ENCODE measurements around the gene C15orf39. TPM values are rescaled to one million over a fixed set of nuclear protein-coding genes. Genes with fewer than 3 reads are reported as not detected.
"Not testable (repeated sequence)": the region's sequence is repeated elsewhere in the genome, so short reads cannot be mapped to it uniquely, and the experiment has no call there.

C15orf39 gene
- total RNA-seq, 1 donor from 2014 or later = 34.8 TPM

DNA sequence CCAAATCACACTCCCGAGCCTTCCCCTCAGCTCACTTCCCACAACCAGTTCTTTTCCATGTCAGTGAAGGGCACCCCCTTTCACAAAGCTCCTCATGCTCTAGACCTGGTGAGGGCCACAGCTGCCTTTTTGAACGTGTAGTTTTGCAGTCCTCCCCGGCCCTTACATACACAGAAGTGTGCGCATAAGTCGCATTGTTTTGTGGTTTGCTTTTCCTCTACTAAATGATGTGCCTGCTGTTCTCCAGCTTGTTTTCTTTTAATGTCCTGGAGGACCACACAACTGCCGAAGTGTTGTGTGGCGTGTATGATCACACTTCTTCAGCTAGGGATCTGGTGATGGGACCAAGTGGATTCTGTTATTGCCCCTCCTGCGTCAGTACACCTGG lies 7.6 kb downstream of the C15orf39 start:
- DNase-seq (ENCODE audit: extremely low read depth, low read depth, low spot score) = no peak

DNA sequence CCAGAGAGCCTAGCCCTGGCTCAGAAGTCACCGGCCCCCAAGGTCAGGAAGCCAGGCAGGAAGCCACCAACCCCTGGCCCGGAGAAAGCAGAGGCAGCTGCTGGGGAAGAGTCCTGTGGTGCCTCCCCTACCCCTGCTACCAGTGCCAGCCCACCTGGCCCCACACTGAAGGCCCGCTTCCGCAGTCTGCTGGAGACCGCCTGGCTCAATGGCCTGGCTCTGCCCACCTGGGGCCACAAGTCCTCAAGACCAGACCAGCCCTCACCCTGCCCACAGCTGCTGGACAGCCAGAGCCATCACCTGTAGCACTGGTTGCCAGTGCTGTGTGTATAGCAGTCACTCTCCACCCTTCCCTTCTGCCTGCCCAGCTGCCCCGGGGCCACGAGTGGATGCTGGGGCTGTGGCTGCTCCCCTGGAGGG lies 9.1 kb downstream of the C15orf39 start:
- no peak for DNase-seq (ENCODE audit: extremely low read depth, low read depth, low spot score)

DNA sequence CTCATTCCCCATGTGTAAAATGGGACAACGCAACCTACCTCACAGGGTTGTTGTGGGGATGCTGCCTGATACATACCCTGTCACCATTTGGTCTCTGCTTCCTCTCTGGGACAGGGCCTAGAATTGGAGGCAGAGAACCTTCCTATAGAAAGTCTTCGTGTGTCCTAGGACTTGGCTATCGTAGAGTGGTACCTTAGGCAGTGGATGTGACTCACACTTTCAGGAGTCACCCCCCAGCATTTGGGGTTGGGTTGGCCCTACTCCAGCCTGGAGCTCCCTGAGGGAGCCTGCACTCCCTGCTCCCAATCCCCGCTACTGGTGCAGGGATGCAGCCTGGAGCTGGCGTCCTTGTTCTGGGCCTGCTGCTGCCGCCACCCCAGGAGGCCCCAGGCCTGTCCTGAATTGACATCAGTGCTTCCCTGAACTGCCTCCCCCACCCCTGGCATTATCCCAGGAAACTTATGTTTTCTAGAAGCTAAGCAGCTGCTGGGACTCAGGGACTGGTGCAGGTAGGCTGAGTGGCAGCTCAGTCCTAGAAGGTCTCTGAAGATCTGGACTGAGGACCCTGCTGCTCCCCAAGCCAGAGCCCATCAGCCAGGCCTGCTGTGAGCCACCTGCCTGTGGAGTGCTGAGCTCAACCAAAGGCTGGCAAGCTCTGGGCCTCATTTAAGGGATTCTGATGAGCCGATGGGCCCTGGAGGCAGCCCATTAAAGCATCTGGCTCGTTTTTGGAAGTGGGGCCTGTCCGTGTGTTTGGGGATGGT lies 9.9 kb downstream of the C15orf39 start:
- no peak for DNase-seq (ENCODE audit: extremely low read depth, low read depth, low spot score)

DNA sequence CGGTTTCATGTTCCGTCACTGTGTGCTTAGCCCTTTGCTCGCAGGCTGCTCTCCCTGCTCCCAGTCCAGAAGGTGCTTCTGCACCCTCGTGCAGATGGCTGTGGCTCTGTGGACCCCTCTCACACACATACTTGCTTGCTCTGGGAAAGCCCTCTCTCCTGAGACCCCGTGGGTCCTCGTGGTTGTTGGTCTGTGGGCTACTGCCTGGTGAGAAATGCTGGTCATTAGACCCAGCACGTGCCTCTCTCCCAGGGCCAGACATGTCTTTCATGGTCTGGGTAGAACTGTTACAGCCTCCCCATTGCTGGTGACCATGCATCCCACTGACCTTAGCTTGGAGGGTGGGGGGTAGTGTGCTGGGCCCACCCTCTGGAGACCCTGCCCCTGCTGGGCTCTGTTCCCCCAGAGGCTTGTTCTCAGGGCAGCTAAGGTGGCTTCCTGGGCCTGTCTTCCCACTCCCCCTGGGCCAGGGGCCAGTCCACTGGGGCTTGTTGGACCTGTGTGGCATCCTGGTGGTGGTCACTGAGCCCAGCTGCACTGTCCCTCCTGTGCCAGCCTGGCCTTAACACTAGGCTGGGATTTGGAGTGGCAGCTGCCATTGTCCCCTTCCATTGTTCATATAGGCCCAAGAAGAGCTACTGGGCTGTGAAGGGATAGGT lies 10.6 kb downstream of the C15orf39 start:
- no peak for DNase-seq (ENCODE audit: extremely low read depth, low read depth, low spot score)

- DNase-seq (ENCODE audit: extremely low read depth, low read depth, low spot score) = no peak
Measured at GRCh38 chr15:75213212-75213767, 11.6 kb downstream of the C15orf39 start.

DNA sequence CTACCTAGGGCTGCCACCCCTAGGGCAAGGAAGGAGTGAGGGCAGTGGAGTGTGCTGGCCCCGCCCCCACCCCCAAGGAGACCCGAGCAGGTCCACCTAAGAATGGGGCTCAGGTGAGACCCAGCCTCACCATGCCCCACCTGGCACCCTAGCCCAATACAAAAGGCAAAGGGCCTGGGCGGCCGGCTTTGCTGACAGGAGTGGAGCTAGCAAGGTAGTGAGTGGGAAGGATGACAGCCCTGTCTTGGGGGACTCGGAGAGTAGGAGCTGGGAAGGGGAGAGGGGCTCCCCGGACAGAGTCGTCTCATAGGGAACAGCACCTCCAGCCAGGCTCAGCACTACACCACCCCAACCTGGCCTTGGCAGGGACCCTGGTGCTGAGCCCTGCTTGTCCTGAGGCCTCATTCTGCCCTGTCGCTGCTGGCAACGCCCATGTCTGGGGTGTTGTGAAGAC lies 12.1 kb downstream of the C15orf39 start:
- no peak for DNase-seq (ENCODE audit: extremely low read depth, low read depth, low spot score)

- DNase-seq (ENCODE audit: extremely low read depth, low read depth, low spot score) = no peak
Measured at GRCh38 chr15:75214293-75215096, 12.8 kb downstream of the C15orf39 start.

DNA sequence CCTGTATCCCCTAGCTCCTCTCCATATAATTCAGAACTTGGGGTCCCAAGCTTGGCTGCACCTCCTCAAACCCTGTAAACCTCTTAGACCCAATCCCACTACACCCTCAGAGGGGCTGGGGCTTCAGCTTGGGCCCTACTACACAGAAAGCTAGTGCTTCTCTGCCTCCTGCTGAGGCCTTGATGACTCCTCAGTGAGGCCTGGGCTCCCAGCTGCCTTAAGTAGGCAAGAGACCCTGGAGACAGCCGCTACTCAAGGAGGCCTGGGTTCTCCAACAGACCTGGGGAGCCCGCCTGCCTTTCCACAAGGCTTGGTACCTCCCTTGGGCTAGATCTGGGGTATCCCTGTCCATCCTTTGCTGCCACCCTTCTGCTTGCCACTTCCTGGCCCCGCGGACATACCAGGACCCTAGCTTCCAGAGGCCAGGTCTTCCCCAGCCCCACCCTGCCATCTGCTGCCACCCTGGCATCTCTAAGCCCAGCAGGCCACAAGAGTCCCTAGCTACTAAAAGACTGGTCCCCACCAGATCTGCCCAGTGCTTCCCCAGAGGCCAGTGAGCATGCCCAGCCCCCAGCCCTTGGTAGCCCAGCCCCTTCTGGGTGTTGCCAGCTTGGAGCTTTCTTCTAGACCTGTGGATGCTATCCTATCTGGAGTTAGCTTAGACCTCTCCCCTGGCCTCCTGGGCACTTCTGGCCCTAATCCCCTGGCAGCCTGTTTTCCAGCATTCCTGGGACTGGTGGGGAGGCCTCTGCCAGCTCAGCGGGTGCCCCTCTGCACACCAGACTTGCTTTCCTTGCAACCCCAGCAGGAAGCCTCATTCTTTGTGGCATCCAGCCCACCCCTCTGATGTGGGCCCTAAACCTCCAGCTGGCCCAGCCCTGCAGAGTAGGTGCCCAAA lies 13.7 kb downstream of the C15orf39 start:
- no peak for DNase-seq (ENCODE audit: extremely low read depth, low read depth, low spot score)

DNA sequence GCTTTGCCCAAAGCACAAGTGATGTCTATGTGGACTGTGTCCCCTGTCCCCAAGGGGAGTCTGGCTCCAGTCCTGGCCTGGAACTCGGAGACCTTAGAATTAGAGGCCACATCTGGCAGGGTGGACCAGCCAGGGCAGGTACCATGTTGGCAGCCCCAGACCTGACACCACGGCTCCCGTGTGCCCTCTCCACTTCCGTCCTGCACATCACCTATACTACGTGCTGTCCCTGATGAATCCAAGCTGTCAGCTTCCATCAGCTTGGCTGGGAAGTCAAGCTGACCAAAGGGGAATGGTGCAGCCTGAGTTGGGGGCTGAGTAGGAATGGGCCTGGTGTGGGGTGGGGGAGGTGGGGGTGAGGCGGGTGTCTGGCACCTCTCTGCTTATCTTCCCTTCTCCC lies 15.3 kb downstream of the C15orf39 start:
- no peak for DNase-seq (ENCODE audit: extremely low read depth, low read depth, low spot score)

DNA sequence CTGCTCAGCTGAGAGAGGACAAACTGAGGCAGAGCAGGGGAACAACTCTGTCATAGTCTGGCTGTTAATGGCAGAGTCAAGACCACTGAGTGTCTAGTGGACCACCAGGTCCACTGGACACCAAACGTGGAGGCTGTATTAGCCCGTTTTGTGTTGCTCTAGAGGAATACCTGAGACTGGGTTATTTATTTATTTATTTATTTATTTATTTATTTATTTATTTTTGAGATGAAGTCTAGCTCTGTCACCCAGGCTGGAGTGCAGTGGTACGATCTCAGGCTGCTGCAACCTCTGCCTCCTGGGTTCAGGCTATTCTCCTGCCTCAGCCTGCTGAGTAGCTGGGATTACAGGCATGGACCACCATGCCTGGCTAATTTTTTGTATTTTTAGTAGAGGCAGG lies 15.9 kb downstream of the C15orf39 start:
- DNase-seq (ENCODE audit: extremely low read depth, low read depth, low spot score) = not testable (repeated sequence)

- not testable (repeated sequence) for DNase-seq (ENCODE audit: extremely low read depth, low read depth, low spot score)
Measured at GRCh38 chr15:75219507-75219929, 17.8 kb downstream of the C15orf39 start.

DNA sequence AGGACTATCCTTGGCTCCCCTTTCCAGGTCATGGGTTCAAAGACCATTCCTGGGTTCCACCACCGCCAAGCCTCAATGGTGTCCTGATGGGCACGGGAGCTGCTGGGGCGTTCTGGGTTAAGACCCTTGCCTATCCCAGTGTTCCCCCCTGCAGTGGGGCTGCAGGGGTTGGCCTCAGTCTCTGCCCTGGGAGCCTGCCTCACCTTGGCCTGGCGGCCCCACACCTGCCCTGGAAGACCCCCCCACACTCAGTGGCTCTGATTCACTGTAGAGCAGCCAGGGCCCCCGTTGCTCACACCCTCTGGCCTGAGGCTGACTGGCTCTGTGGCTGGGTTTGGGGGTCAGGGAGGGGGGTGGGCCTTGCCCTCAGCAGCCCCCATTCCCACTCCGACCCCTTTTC lies 22.0 kb downstream of the C15orf39 start:
- DNase-seq (ENCODE audit: extremely low read depth, low read depth, low spot score) = no peak

GRCh38 chr15:75224281-75224680 lies 22.6 kb downstream of the C15orf39 start:
- DNase-seq (ENCODE audit: extremely low read depth, low read depth, low spot score) = no peak

DNA sequence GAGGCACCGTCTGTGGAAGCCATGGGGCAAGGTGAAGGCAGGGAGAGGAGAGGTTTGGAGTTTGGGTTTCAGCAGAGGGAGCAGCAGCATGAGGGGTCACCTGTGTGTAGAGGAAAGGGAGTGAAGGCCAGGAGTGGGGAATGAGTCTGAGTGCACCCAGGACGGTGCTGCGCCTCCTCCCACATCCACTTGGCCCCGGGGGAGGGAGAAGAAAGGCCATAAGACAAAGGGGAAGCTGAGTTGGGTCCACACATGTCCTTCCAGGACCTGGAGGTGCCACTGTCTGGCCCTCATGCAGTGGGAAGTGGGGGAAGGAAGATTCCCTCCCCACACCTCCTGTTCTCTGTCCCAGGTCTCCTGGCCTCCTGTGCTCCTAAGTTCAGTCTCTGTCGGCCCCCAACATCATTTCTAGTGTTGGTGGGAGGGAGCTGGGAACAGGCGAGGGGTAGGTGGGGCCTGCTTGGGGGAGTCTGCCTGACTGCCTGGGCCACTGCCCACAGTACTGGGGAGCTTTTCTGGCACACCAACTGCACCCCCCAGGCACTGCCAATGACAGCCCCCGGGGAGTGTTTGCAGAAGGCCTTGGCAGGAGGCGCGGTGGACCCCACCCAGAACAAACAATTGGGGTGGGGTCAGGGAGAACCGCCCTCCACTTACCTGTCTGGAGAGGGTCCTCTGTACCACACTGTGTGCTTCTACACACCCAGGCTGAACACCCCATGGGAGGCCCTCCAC lies 23.6 kb downstream of the C15orf39 start:
- not testable (repeated sequence) for DNase-seq (ENCODE audit: extremely low read depth, low read depth, low spot score)

DNA sequence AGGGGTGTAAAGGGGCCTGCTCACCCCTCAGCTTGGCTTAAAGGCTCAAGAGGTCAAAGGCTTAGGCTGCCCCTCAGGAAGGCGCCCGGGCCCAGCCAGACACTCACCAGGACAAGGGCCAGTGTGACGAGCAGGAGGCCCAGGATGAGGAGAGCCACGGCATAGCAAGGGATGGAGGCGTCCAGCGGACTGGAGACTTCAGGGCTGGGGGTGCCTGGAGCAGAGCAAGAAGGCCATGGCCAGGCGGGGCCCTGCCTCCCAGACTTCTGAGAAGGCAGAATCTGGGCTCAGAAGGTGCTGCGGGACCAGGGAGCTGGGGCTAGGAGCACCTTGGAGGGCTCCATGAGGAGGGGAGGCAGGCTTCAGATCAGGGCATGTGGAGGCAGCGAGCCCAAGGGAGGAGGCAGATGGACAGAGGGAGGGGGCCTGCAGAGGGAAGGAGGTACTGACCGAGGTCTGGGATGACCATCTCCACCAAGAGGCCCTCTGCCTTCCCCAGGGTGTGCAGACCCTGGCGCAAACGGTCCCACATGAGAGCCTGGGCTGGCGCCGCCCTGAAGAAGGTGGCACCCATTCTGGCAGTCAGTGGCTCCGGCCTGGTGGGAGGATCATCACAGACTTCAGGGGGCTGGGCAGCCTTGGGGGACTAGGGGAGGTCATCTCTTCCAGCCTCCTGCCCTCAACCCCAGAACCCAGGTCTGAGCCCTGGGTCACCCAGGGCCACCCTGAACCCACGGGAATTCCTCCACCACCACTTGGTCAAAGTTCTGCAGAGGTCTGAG lies 24.5 kb downstream of the C15orf39 start:
- no peak for DNase-seq (ENCODE audit: extremely low read depth, low read depth, low spot score)

DNA sequence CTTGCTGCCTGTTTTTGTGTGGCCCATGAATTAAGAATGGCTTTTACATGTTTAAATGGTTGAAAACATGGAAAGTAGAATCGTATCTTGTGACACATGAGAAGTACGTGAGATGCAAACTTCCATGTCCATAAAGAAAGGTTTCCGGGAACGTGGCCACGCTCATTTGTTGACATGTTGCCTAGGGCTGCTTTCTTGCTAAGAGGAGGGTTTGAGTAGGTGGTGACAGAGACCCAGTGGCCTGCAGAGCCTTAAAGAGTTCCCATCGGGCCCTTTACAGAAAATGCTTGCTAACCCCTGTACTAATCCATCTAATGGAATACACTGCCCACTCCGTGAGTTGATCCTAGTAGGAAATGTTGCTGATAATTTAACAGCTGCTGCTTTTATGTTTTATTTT lies 25.4 kb downstream of the C15orf39 start:
- DNase-seq (ENCODE audit: extremely low read depth, low read depth, low spot score) = not testable (repeated sequence)

GRCh38 chr15:75227663-75228280 lies 26.1 kb downstream of the C15orf39 start:
- DNase-seq (ENCODE audit: extremely low read depth, low read depth, low spot score) = no peak

DNA sequence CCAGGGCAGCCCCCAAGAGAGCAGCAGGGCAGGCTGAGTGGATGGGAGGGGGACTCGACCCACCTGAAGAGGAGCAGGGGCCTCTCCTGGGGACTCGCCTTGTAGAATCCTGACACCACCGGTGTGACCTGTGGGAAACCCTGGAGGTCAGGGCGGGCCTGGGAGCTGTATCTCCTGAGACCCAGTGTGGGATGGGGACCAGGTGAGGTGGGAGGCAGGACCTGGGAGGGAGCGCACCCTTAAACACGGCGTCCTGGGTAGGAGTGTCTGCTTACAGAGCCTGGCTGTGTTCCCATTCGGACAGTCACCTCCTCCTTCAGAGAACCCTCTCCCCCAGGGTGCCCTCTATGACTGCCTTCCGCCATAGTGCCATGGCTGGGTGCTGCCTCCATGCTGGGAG lies 27.1 kb downstream of the C15orf39 start:
- DNase-seq (ENCODE audit: extremely low read depth, low read depth, low spot score) = no peak

Data from glomerular endothelial cell (primary cell).